HG03196 (cell line): ENCODE measurements around the gene SCCPDH.

Source experiments
- ATAC-seq: cut with Tn5 transposase; IDR thresholded peaks from one replicate; pipeline ENCODE4 v1.9.1; 2021; ENCODE audit not compliant: unreplicated experiment

SCCPDH gene

DNA sequence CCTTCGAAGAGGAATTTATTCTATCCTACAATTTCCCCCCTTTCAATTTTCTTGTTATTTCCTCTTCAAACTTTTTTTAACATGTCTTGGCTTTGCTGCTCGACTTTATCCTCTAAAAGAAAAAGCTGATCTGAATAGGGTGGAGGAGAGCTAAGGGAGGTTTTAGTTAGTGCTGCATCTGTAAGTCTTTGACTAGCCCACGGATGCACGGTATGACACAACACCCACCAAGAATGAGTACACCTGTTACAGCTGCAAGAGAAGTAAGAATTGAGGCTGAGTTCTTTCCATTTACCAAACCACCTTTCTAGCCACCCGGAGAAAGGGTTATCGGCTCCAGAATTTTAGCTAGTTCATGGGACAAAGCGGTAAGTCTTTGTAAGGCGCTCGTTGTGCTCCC is 23.8 kb downstream of the SCCPDH start:
- no peak for ATAC-seq

DNA sequence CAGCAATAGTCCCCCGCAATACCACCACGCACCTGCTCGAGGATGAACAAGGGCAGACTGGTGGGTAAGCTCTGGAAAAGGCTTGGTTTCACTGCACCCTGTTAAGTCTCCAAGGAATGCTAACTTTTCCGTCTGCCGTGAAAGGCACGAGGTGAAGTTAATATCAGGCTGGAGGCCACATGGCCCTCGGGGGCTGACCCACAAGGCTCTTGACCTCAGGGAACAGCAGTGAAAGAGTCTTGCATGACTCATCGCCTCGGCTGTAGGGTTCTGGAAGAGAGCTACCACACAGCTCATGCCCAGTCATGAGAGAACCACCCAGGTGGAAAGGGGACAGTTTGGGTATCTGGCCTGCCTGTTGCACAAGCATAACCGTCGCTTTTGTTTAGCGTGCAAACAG is 24.7 kb downstream of the SCCPDH start:
- ATAC-seq = no peak

DNA sequence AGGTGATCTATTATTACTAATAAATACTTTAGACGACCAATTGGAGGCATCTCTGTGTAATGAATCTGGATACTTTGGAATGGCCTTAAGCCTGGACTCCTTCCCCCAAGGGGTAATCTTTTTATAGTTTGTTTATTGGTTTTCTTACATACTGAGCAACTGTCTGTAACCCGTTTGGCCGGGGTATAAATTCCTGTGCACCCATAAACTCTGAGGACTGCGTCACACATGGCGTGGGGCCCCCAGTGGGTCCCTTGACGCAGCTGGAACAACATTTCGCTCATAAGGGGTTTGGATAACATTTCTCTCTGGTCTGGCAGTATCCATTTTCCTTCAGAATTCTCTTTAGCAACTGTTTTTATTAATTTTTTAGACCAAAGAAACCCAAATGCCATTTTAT is 26.5 kb downstream of the SCCPDH start:
- no peak for ATAC-seq

DNA sequence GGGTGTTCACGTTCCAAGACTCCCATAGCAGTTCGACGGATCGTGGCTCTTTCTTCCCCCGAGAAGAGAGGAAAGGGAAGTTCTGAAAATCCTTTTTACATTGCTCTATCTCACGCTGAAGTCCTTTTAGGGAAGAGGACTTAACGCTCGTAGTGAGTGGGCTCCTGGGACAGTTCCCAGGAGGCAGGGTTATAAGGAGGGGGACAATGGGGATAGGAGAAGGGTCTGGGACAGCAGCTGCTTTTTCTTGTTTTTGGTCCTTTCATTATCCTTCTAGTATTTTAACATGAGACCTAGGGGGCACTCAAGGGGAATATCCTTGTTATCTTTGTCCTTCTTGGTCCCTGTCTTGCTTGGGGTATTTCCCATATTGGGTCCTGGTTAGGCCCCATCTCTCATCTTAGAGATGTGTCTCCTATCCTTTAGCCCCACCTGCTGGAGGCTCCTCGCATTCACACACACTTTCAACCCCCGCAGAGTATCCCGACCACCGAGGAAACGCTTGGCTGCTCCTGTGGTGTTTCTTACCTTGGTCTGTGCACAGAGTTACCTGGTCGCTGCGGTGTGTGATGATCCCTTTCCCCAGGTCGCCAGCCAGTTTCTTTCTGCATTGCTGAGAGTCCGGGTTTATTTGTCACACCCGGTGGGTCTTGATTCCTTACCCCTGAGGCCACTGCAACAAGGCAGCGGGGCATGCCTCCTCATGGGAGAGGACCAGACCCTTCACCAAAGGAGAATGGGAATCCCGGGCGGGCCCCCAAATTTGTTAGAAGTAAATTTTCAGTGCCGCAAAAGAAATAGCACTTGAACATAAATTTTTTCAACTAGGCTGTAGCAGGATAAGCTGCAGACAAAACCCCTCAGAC is 29.7 kb downstream of the SCCPDH start:
- peak; percentile 97 for ATAC-seq

DNA sequence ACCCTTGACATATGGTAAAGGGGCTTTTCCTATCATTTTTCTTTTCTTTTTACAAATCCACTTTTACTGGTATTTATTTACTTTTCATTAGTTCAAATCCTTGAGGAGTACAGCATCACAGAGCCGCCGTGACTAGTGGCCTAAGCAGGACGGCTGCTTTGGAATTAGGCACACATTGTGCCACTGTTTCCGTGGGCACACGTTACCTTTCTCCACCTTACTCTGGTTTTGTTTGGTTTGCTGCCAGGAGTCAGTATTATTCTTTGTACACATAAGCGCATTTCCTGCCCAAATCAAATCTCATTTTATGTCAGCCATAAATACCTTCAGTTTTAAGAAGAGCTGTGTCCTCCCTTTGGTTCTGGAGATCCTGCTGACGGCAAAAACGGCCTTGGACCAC is 31.2 kb downstream of the SCCPDH start:
- ATAC-seq = no peak

DNA sequence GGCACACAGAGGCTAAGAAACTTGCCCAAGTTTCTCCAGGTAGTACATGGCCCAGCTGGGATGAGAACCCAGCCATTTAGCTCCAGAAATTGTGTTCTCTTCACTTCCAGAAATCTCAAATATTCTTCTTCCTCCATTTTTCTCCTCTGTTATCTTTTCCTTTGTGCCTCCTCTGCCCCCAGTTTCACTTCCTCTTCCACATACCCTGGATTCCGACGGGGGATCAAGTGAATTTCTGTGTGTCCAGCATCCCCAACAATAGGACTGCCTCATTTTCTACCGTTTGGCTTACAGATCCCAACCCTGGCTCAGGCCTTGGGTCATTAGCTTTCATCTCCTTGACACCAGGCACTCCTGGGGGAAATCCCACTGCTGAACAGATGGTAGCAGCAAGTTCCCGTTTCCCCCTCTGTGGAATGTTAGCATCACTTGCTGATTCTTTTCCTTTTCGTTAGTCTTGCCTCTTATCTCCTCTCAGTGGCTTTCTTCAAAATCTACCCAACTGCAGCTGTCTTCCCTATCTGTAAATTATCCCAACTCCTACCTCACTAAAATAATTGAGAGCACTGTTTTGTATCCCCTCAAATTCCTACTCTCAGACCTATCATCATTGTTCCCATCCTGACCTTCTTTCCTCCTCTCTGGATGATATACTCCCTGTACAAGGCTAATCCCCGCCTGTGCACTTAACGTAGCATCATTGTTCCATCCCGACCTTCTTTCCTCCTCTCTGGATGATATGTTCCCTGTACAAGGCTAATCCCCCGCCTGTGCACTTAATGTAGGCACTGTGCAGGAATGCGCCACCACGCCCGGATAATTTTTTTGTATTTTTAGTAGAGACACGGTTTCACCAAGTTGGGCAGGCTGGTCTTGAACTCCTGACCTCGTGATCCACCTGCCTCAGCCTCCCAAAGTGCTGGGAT is 36.5 kb downstream of the SCCPDH start:
- ATAC-seq = no peak

DNA sequence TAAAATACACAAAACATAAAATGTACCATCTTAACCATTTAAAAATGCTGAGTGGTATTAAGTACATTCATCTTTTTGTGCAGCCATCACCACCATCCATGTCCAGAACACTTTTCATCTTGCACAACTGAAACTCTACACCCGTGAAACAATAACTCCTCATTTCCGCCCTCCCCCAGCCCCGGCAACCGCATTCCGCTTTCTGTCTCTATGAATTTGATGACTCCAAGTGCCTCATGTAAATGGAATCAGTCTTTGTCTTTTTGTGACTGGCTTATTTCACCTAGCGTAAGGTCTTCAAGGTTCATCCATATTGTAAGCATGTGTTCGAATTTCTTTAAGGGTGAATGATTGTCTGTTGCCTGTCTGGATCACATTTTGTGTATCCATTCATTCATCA is 37.2 kb downstream of the SCCPDH start:
- no peak for ATAC-seq

DNA sequence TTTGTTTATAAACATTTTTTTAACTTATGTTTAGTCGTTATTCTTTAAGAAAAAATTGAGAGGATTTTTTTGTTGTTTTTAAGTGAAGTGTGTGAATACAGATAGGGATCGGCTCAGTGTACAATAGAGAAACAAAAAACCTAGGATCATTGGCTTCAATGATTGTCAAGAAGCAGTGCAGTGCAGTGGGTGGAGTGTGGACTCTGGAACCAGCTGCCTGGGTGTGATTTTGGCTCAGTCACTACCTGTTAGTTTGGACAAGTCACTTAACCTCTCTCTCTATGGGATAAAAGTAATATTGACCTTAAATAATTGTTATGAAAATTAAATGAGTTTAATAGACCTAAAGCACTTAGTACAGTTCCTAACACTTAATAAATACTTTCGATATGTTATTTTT is 41.3 kb downstream of the SCCPDH start:
- ATAC-seq = no peak

DNA sequence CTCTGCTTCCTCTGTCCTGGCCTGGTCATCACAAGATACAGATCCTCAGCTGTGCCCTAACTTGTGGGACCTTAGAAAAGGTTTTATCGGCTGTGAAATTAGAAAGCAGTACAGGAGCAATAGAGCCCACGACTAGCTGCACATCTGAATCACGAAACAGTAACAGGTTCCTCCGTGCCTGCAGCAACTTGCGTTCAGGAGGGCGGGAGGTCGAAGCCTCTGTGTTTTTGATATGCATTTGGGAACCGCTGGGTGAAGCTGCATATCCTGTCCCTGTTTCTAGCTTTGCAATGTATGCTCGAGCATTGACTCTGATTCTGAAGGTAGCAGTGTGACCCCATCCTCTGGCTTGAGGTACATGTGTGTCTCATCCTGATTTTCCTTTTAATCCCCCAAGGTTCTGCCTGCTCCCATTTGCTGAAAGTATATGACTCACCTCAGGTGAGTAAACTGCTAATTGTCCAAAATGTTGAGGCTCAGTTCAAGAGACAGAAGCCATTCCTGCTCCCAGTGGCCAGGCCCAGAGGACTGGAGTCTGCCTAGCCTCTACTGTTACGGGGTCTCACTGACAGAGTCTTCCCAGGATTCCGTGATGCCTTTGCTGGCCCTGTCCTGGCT is 44.3 kb downstream of the SCCPDH start:
- ATAC-seq = no peak

DNA sequence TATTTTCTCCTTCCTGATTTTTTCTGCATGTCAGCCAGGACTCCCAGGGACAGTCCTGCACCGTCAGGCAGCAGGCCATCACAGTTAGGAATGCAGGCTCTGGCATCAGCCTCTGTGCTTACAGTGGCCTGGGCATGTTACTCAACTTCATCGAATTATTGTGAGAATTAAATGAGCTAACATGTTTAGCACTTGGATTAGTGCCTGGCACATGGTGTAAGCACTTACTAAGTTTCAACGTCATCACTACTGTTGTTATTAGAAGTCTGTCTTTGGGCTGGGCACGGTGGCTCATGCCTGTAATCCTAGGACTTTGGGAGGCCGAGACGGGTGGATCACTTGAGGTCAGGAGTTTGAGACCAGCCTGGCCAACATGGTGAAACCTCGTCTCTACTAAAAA is 45.1 kb downstream of the SCCPDH start:
- no peak for ATAC-seq

DNA sequence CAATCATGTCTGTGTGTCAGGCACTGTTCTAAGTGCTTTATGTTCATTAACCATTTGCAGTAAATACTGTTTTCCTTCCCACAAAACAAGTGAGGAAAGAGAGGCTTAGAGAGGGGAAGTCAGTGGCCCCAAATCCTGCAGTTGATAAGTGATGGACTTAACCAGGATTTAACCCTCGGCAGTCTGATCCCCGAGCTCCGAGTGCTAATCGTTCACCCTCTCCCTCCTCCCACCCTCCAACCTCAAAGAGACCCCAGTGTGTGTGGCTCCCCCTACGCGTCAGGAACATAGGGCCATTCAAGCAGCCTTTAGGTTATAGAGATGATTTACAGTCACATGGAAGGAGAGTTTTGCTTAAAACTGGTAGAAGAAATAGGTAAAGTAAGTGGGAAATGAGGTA is 47.2 kb downstream of the SCCPDH start:
- no peak for ATAC-seq

DNA sequence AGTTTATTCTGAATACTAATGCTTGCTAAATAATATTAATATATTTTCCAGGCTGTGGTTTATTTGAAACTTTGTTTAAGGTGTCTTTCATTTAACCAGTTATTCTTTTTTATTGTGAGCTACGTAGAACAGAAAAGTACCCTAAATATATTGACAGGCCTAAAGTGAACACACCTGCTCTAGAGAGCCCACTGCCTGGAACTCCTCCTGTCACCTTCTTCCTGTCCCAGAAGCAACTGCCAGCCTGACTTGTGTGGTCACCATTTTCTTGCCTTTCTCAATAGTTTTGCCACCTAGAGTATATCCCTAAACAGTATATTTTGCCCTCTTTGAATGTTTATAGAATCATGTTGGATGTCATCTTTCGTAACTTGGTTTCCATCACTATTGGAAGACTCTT is 48.5 kb downstream of the SCCPDH start:
- no peak for ATAC-seq

DNA sequence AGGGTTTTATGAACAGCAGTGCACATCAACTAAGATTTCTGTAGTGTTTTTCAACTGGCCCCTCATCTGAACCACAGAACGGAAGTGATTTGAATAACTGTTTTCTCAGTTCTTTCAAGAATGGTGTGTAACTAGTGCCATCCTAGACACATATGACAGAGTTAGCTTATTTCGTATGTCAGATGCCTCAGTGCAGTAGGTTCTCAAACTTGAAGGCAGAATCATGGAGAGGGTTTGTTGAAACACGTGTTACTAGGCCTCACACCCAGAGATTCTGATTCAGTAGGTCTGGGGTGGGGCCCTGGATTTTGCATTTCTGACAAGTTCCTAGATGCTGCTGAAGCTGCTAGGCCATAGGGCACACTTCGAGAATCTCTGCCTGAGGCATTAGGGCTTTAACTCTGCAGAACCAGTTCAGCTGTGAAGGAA is 49.0 kb downstream of the SCCPDH start:
- peak; percentile 95 for ATAC-seq

DNA sequence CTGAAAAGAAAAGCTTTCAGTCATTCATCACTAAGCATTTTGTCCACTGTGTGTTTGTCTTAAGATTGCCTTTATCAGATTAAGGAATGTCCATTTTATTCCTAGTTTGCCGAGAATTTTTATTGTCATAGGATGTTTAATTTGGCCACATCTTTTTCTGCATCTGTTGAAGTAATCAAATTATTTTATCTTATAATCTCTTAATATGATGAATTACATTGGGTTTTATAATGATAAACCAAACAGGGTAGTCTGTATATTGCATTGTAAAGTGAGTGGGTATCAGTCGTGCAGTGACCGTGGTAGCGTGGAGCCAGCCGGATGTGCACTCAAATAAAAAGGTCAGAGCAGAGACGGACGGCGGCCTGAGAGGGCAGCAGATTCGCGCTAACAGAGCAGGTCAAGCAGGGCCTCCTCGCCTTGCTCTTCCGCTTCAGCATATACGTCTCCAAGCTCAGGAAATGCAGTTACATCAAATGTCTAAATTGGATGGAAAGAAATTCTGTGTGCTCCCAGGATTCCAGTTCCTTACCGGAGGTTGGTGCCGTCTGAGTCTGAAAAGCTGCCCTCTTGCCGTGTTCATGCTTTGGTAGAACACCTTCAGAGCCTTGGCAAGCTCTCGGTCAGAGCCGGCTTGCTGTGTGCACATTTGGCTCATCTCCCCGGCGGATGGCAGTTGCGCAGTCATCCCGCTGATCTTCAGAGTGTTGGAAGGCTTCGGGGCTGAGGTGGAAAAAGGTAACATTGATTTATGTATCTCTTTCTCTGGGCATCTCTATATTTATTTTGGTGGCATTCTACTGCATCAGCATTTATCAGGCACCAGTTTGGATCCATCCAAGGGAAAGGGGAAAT is 51.5 kb downstream of the SCCPDH start:
- no peak for ATAC-seq

DNA sequence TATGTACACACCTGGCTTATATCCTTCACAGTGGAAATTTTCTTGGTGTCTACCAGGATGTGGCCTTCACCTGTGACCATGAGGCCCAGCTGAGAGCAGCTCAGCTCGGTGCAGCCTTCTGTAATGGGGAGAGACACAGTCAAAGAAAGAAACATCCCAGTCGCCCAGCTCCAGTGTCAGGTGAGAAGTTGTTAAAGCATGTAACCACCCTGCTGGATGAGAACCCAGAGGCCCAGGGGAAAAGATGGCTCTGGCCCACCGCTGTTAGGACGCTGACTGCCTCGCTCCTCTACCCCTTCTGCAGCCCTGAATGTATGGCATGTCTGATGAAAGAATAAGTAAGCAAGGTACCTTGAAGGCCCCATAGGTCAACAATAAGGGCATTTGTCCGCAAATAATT is 52.7 kb downstream of the SCCPDH start:
- no peak for ATAC-seq

DNA sequence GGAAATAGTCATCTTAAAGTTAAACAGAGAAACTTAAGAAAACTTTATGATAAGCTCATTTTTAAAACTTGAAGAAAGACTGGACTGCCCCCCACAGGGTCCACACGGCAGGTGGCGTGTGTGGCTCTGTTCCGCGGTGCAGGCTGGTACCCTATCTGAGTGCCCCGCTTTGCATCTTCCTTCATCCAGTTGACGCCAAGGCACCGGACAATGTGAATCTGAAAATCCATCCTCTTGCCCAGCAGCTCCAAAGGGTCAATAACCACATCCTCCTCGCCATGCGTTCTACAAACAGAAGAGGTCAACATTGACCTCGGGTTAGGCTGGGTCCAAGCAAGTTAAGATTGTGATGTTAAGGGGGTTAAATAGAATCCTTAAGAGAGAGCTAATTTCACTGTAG is 54.5 kb downstream of the SCCPDH start:
- ATAC-seq = no peak

DNA sequence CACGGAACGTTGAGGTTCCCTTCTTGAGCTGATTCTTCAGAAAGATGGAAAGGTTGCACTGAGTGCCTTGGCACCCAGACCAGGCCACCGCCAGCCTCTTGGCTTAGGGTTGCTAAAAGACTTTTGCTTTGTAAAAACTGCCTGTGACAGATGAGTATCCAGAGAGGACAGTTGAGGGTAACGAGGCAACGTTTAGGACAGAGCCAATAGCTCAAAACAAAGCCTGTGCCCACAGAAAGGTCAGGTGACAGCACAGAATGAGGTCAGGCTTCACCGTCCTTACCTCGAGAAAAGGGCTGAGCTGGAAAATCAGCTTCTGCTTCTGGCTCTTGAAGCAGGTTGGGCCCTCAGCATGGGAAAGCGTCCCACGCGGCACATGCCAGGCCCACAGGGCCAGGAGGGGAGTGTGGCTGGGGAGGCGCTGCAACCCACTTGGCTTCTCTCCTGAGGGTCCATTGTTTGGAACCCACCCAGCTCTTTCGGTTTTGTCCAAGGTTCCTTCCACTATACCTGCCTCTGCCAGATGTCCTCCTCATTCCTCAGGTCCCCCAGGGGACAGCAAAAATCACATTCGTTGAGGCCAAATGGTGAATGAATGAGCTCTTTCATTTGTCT is 55.5 kb downstream of the SCCPDH start:
- ATAC-seq = no peak

DNA sequence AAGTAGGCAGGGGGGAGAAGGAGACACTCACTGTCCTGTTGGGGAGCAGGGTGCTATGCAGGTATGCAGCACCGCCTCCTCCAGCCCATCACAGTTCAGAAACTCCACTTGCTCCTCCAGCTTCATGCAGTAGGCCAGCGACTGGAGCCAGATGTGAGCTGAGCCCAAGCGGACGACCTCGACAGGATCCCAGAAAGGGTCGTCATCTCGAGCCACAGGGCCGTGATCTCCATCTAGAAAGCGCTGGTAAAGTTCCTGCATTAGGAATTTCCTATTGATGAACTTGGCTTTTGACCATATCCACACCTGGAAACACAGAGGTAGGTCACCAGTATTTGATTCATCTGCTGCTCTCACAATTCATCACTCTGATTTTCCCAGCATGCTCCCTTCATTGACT is 56.1 kb downstream of the SCCPDH start:
- no peak for ATAC-seq

DNA sequence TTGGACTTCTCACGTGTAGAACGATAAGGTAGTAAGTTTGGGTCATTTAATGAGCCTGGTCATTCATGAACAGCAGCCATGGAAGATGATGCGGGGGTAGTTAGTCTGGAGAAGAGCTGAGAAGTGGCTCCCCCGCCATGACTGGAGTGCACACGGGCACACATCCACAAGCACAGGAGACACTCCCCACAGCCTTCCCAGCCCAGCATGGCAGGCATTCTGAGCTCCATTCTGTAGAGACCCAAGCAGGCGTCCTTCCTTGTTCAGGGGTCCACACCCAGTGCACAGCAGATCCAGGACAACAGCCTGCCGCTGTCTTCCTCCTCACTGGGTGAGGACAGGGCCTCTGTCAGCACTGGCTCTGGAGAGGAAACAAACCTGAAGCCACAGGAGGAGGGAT is 57.0 kb downstream of the SCCPDH start:
- no peak for ATAC-seq
